Measurements from ENCODE around the gene NUP50.

NUP50 gene

GRCh38 chr22:45199723-45200122, 36.0 kb downstream of the NUP50 start:
- TF ChIP-seq CTCF (IDR thresholded peaks at IDR 0.05; ENCODE audit: low read depth, low read length), result no peak
- H3K36me3 ChIP-seq, result peaks cover 53% of the 10 kb centered on the region
- H3K9me3 ChIP-seq, result no peaks in the 10 kb centered on the region
- H3K4me3 ChIP-seq (ENCODE audit: low read depth, low read length), result no peak overlapping the region
- H3K4me1 ChIP-seq, result peaks cover 15% of the 10 kb centered on the region
- H3K27me3 ChIP-seq, result no peaks in the 10 kb centered on the region
- DNase-seq, result no peak

GRCh38 chr22:45200230-45200629, 36.5 kb downstream of the NUP50 start:
- no peak for DNase-seq
- Histone ChIP-seq H3K36me3 (peaks cover 53% of the 10 kb centered on the region), H3K4me3 (ENCODE audit: low read depth, low read length) (no peak overlapping the region), H3K9me3 (no peaks in the 10 kb centered on the region), H3K4me1 (peaks cover 15% of the 10 kb centered on the region), H3K27me3 (no peaks in the 10 kb centered on the region)
- no peak for TF ChIP-seq CTCF (IDR thresholded peaks at IDR 0.05; ENCODE audit: low read depth, low read length)

GRCh38 chr22:45200860-45201511, 37.3 kb downstream of the NUP50 start:
- no peaks in the 10 kb centered on the region for H3K27me3 ChIP-seq
- no peak overlapping the region for H3K4me3 ChIP-seq (ENCODE audit: low read depth, low read length)
- H3K36me3 ChIP-seq, result peaks cover 52% of the 10 kb centered on the region
- DNase-seq, result no peak
- peaks cover 15% of the 10 kb centered on the region for H3K4me1 ChIP-seq
- H3K9me3 ChIP-seq, result no peaks in the 10 kb centered on the region
- no peak for TF ChIP-seq CTCF (IDR thresholded peaks at IDR 0.05; ENCODE audit: low read depth, low read length)

- DNase-seq, result no peak
- peaks cover 47% of the 10 kb centered on the region for H3K36me3 ChIP-seq
- TF ChIP-seq CTCF (IDR thresholded peaks at IDR 0.05; ENCODE audit: low read depth, low read length), result no peak
- no peak overlapping the region for H3K4me3 ChIP-seq (ENCODE audit: low read depth, low read length)
- H3K27me3 ChIP-seq, result no peaks in the 10 kb centered on the region
- H3K4me1 ChIP-seq, result peaks cover 15% of the 10 kb centered on the region
- no peaks in the 10 kb centered on the region for H3K9me3 ChIP-seq
These were observed 38.1 kb downstream of the NUP50 start for GRCh38 chr22:45201678-45202332.

- Histone ChIP-seq H3K36me3 (peaks cover 40% of the 10 kb centered on the region), H3K9me3 (no peaks in the 10 kb centered on the region), H3K4me1 (peaks cover 15% of the 10 kb centered on the region), H3K4me3 (ENCODE audit: low read depth, low read length) (no peak overlapping the region), H3K27me3 (no peaks in the 10 kb centered on the region)
- no peak for DNase-seq
- no peak for TF ChIP-seq CTCF (IDR thresholded peaks at IDR 0.05; ENCODE audit: low read depth, low read length)
These were observed 38.8 kb downstream of the NUP50 start for GRCh38 chr22:45202333-45203149.

Data from BE2C (cell line).